ENCODE measurements around the gene NAT16. TPM values are rescaled to one million over a fixed set of nuclear protein-coding genes. Genes with fewer than 3 reads are reported as not detected.

The NAT16 gene
- polyA plus RNA-seq, 1 donor from 2014 or later, result 4.5 TPM

DNA sequence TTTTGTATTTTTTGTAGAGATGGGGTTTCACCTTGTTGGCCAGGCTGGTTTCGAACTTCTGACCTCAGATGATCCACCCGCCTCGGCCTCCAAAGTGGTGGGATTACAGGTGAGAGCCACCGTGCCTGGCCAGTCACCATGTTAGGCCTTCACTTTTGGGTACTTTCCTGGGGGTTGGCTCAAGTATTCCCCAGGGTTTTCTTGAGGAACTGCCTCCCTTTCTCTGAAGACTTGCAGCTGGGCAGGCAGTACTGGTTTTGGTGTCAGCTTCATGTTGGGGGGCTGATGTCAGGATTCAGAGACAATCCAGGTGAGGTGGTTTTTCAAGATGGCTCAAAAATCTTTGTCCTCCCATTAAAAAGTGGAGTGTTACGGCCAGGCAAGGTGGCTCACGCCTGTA lies 45.6 kb upstream of the NAT16 start:
- H3K9me3 ChIP-seq (ENCODE audit: low read length), result no peaks in the 10 kb centered on the region
- no peak overlapping the region for H3K9ac ChIP-seq (ENCODE audit: low read length)
- H3K27ac ChIP-seq (ENCODE audit: low read length), result no peak overlapping the region
- no peaks in the 10 kb centered on the region for H3K79me2 ChIP-seq (replicated peaks; ENCODE audit: insufficient read depth, low read length)
- H4K20me1 ChIP-seq (ENCODE audit: insufficient read depth), result no peaks in the 10 kb centered on the region
- H3K27me3 ChIP-seq (ENCODE audit: insufficient read depth, low read depth, low read length), result no peaks in the 10 kb centered on the region
- H3K4me2 ChIP-seq (ENCODE audit: low read length), result no peak overlapping the region
- no peaks in the 10 kb centered on the region for H3F3A ChIP-seq (ENCODE audit: insufficient read depth, low read length, poor library complexity, severe bottlenecking)
- H3K9me2 ChIP-seq (ENCODE audit: insufficient read depth, low read length), result no peaks in the 10 kb centered on the region
- no peaks in the 10 kb centered on the region for H3K36me3 ChIP-seq (ENCODE audit: insufficient read depth, low read length)
- H2AFZ ChIP-seq (ENCODE audit: low read depth, low read length), result no peak overlapping the region
- TF ChIP-seq, protein P1, sequence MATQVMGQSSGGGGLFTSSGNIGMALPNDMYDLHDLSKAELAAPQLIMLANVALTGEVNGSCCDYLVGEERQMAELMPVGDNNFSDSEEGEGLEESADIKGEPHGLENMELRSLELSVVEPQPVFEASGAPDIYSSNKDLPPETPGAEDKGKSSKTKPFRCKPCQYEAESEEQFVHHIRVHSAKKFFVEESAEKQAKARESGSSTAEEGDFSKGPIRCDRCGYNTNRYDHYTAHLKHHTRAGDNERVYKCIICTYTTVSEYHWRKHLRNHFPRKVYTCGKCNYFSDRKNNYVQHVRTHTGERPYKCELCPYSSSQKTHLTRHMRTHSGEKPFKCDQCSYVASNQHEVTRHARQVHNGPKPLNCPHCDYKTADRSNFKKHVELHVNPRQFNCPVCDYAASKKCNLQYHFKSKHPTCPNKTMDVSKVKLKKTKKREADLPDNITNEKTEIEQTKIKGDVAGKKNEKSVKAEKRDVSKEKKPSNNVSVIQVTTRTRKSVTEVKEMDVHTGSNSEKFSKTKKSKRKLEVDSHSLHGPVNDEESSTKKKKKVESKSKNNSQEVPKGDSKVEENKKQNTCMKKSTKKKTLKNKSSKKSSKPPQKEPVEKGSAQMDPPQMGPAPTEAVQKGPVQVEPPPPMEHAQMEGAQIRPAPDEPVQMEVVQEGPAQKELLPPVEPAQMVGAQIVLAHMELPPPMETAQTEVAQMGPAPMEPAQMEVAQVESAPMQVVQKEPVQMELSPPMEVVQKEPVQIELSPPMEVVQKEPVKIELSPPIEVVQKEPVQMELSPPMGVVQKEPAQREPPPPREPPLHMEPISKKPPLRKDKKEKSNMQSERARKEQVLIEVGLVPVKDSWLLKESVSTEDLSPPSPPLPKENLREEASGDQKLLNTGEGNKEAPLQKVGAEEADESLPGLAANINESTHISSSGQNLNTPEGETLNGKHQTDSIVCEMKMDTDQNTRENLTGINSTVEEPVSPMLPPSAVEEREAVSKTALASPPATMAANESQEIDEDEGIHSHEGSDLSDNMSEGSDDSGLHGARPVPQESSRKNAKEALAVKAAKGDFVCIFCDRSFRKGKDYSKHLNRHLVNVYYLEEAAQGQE (IDR thresholded peaks at IDR 0.05; ENCODE audit: borderline replicate concordance), result no peak
- TF ChIP-seq EP300 (conservative IDR thresholded peaks at IDR 0.05; ENCODE audit: poor library complexity, severe bottlenecking) (no peak), RAD21 (conservative IDR thresholded peaks at IDR 0.05) (no peak), MXI1 (conservative IDR thresholded peaks at IDR 0.05; ENCODE audit: poor library complexity, severe bottlenecking) (no peak), SMC3 (conservative IDR thresholded peaks at IDR 0.05; ENCODE audit: poor library complexity) (no peak), POLR2AphosphoS5 (IDR thresholded peaks at IDR 0.05) (no peak), TAF1 (IDR thresholded peaks at IDR 0.05; ENCODE audit: low read depth) (no peak), EZH2 (IDR thresholded peaks at IDR 0.05; ENCODE audit: borderline replicate concordance, insufficient read depth, low read length, poor library complexity, severe bottlenecking) (no peak)
- TF ChIP-seq, protein P2, sequence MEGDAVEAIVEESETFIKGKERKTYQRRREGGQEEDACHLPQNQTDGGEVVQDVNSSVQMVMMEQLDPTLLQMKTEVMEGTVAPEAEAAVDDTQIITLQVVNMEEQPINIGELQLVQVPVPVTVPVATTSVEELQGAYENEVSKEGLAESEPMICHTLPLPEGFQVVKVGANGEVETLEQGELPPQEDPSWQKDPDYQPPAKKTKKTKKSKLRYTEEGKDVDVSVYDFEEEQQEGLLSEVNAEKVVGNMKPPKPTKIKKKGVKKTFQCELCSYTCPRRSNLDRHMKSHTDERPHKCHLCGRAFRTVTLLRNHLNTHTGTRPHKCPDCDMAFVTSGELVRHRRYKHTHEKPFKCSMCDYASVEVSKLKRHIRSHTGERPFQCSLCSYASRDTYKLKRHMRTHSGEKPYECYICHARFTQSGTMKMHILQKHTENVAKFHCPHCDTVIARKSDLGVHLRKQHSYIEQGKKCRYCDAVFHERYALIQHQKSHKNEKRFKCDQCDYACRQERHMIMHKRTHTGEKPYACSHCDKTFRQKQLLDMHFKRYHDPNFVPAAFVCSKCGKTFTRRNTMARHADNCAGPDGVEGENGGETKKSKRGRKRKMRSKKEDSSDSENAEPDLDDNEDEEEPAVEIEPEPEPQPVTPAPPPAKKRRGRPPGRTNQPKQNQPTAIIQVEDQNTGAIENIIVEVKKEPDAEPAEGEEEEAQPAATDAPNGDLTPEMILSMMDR (IDR thresholded peaks at IDR 0.05; ENCODE audit: poor library complexity, severe bottlenecking), result no peak
- no peak overlapping the region for H3K4me3 ChIP-seq (ENCODE audit: low read length)

- no peaks in the 10 kb centered on the region for H3K36me3 ChIP-seq (ENCODE audit: insufficient read depth, low read length)
- no peak overlapping the region for H3K9ac ChIP-seq (ENCODE audit: low read length)
- H3K27me3 ChIP-seq (ENCODE audit: insufficient read depth, low read depth, low read length), result no peaks in the 10 kb centered on the region
- H3K79me2 ChIP-seq (replicated peaks; ENCODE audit: insufficient read depth, low read length), result peaks cover 11% of the 10 kb centered on the region
- no peak overlapping the region for H2AFZ ChIP-seq (ENCODE audit: low read depth, low read length)
- no peak overlapping the region for H3K4me2 ChIP-seq (ENCODE audit: low read length)
- no peak overlapping the region for H3K4me3 ChIP-seq (ENCODE audit: low read length)
- H4K20me1 ChIP-seq (ENCODE audit: insufficient read depth), result no peaks in the 10 kb centered on the region
- no peaks in the 10 kb centered on the region for H3F3A ChIP-seq (ENCODE audit: insufficient read depth, low read length, poor library complexity, severe bottlenecking)
- no peak overlapping the region for H3K27ac ChIP-seq (ENCODE audit: low read length)
- no peaks in the 10 kb centered on the region for H3K9me2 ChIP-seq (ENCODE audit: insufficient read depth, low read length)
- no peak for TF ChIP-seq POLR2AphosphoS5 (IDR thresholded peaks at IDR 0.05)
- TF ChIP-seq, protein P2 (IDR thresholded peaks at IDR 0.05; ENCODE audit: poor library complexity, severe bottlenecking), result no peak
- TF ChIP-seq RAD21 (conservative IDR thresholded peaks at IDR 0.05), result no peak
- TF ChIP-seq EP300 (conservative IDR thresholded peaks at IDR 0.05; ENCODE audit: poor library complexity, severe bottlenecking), result no peak
- no peaks in the 10 kb centered on the region for H3K9me3 ChIP-seq (ENCODE audit: low read length)
Measured at GRCh38 chr7:101223528-101223927, 43.4 kb upstream of the NAT16 start.
